K562 (cell line): Measurements from ENCODE around the gene ANXA1.

Experiments
- HNRNPL ChIP-seq: fragments of 200-400 bp; formaldehyde crosslinking; IDR thresholded peaks from 2 replicates; pipeline ENCODE4 v1.6.1; 2017; ENCODE audit warnings: low read depth, mild to moderate bottlenecking, low read length
- NR3C1 ChIP-seq: sonication (generic); formaldehyde crosslinking; IDR thresholded peaks from 2 replicates; pipeline ENCODE4 v1.8.1; 2022; ENCODE audit warnings: missing genetic modification reagents
- POLR2A ChIP-seq: fragments of 450-650 bp; conservative IDR thresholded peaks from 2 replicates; pipeline ENCODE4 v1.6.1; 2016
- RAD21 ChIP-seq, 2 experiments: fragments of 250-450 bp in 1 of 2; fragments of 450-650 bp in 1 of 2; sonication (Bioruptor Pico) in 1 of 2; formaldehyde crosslinking in 1 of 2; IDR thresholded peaks in 1 of 2; conservative IDR thresholded peaks in 1 of 2; 2 replicates each; pipeline versions ENCODE4 v1.4.0 to v1.8.0; 2020 to 2022; ENCODE audit warnings: mild to moderate bottlenecking in 2 of 2, moderate library complexity in 1 of 2
- RFX1 ChIP-seq: fragments of 450-650 bp; IDR thresholded peaks from 2 replicates; pipeline ENCODE4 v1.6.1; 2016; ENCODE audit warnings: mild to moderate bottlenecking, moderate library complexity
- STAT5B ChIP-seq: fragments of 250-450 bp; sonication (Bioruptor Pico); IDR thresholded peaks from 2 replicates; pipeline ENCODE4 v1.8.0; 2021; ENCODE audit warnings: mild to moderate bottlenecking, inconsistent platforms
- ZNF589 ChIP-seq: fragments of 200-800 bp; sonication (Bioruptor generic); IDR thresholded peaks from 2 replicates; pipeline ENCODE4 v1.6.1; 2016; ENCODE audit warnings: low read depth, missing genetic modification characterization, missing compliant biosample characterization
- TF ChIP-seq, protein P1 (sequence below), 2 experiments: fragments of 450-650 bp; formaldehyde crosslinking in 1 of 2; IDR thresholded peaks; 2 replicates each; pipeline versions ENCODE4 v1.4.0 to v1.6.1; 2014 to 2020; ENCODE audit warnings: mild to moderate bottlenecking in 2 of 2, borderline replicate concordance in 1 of 2, low read depth in 1 of 2

DNA sequence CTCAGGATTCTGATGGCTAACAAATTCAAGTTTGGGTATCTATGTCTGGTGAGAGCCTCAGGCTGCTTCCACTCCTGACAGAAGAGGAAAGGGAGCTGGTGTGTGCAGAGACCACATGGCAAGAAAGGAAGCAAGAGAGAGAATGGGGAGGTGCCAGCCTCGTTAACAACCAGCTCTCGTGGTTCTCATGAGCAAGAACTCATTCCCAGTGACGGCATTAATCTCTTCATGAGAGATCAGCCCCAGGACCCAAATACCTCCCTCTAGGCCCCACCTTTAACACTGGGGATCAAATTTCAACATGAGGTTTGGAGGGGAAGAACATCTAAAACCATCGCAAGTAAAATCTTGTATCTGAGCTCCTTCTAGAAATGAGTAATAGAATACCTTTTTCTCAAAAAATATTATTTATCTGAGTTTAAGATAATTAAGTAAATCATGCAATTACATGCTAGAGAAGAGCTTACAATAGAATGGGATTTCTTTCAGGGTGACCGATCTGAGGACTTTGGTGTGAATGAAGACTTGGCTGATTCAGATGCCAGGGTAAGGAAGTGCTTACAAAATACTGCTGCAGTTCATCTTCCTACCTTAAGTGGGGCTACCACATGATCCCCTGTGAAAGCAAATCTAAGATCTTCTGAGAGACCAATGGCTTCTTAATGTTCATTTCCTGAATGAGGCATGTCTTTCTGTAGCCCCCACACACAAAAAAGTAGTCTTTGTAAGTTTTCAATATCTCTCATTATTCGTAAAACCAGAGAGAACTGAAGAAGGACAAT is 11.5 kb downstream of the ANXA1 start:
- TF ChIP-seq POLR2A = no peak; the same call in 1 of the 2 replicates
- TF ChIP-seq RAD21 (CRISPR knock-in tag; conservative IDR thresholded peaks at IDR 0.05 in 1 of 2, IDR thresholded peaks at IDR 0.05 in 1 of 2) = no peak
- TF ChIP-seq, protein P1, sequence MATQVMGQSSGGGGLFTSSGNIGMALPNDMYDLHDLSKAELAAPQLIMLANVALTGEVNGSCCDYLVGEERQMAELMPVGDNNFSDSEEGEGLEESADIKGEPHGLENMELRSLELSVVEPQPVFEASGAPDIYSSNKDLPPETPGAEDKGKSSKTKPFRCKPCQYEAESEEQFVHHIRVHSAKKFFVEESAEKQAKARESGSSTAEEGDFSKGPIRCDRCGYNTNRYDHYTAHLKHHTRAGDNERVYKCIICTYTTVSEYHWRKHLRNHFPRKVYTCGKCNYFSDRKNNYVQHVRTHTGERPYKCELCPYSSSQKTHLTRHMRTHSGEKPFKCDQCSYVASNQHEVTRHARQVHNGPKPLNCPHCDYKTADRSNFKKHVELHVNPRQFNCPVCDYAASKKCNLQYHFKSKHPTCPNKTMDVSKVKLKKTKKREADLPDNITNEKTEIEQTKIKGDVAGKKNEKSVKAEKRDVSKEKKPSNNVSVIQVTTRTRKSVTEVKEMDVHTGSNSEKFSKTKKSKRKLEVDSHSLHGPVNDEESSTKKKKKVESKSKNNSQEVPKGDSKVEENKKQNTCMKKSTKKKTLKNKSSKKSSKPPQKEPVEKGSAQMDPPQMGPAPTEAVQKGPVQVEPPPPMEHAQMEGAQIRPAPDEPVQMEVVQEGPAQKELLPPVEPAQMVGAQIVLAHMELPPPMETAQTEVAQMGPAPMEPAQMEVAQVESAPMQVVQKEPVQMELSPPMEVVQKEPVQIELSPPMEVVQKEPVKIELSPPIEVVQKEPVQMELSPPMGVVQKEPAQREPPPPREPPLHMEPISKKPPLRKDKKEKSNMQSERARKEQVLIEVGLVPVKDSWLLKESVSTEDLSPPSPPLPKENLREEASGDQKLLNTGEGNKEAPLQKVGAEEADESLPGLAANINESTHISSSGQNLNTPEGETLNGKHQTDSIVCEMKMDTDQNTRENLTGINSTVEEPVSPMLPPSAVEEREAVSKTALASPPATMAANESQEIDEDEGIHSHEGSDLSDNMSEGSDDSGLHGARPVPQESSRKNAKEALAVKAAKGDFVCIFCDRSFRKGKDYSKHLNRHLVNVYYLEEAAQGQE (IDR thresholded peaks at IDR 0.05; ENCODE audit: borderline replicate concordance) = no peak
- TF ChIP-seq, protein P1 (CRISPR knock-in tag; IDR thresholded peaks at IDR 0.05; ENCODE audit: low read depth) = no peak
- no peak for TF ChIP-seq NR3C1
- TF ChIP-seq ZNF589 (CRISPR knock-in tag) = no peak
- TF ChIP-seq STAT5B (CRISPR knock-in tag) = no peak
- TF ChIP-seq HNRNPL = no peak
- no peak for TF ChIP-seq RFX1
